HEK293T (cell line): Measurements from ENCODE around the gene SIGLEC6.

ENCODE experiments used
- ELF4 ChIP-seq: fragments of 450-650 bp; IDR thresholded peaks from 2 replicates; pipeline ENCODE4 v1.6.1; 2017; ENCODE audit warnings: antibody characterized with exemption
- FOXM1 ChIP-seq: fragments of 450-650 bp; IDR thresholded peaks from 2 replicates; pipeline ENCODE4 v1.6.1; 2017; ENCODE audit warnings: mild to moderate bottlenecking, borderline replicate concordance
- L3MBTL2 ChIP-seq: fragments of 450-650 bp; conservative IDR thresholded peaks from 2 replicates; pipeline ENCODE4 v1.6.1; 2016; ENCODE audit warnings: mild to moderate bottlenecking
- NFRKB ChIP-seq: fragments of 450-650 bp; IDR thresholded peaks from 2 replicates; pipeline ENCODE4 v1.6.1; 2016; ENCODE audit warnings: mild to moderate bottlenecking, moderate library complexity
- SUZ12 ChIP-seq: fragments of 450-650 bp; IDR thresholded peaks from 2 replicates; pipeline ENCODE4 v1.6.1; 2016; ENCODE audit warnings: mild to moderate bottlenecking

- no peak for TF ChIP-seq L3MBTL2
- TF ChIP-seq SUZ12: no peak
- no peak for TF ChIP-seq FOXM1
- no peak for TF ChIP-seq NFRKB
- TF ChIP-seq ELF4: no peak
Measured at GRCh38 chr19:51473009-51473707, 58.3 kb downstream of the SIGLEC6 start.
